ENCODE data around the gene DLGAP4.

DNA sequence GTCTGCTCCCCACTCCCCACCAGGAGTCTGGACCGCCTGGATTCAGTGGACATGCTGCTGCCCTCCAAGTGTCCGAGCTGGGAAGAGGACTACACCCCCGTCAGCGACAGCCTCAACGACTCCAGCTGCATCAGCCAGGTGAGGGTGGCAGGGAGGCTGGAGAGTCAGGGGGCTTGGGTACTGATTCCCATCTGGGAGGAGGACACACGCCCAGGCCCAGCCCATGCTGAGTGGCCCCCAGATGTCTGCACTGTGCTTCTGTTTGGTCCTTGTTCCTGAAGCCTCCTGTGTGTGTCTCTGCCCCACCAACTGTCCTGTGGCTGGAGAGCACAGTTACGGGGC lies 133.6 kb downstream of the DLGAP4 start:
- TF ChIP-seq EZH2 (IDR thresholded peaks at IDR 0.05; ENCODE audit: insufficient read depth, poor library complexity, severe bottlenecking) = no peak
- TF ChIP-seq EZH2phosphoT487 (IDR thresholded peaks at IDR 0.05; ENCODE audit: insufficient read depth, low read depth) = no peak
